K562 (cell line): ENCODE measurements around the gene CPED1. TPM values are rescaled to one million over a fixed set of nuclear protein-coding genes. Genes with fewer than 3 reads are reported as not detected.

Experiments used
- ADNP ChIP-seq: fragments of 200-800 bp; sonication (Bioruptor generic); IDR thresholded peaks from 2 replicates; pipeline ENCODE4 v1.6.1; 2016; ENCODE audit warnings: missing genetic modification characterization, missing compliant biosample characterization
- BRD4 ChIP-seq: fragments of 200-600 bp; sonication (generic); IDR thresholded peaks from 2 replicates; pipeline ENCODE4 v1.6.1; 2017; ENCODE audit warnings: inconsistent platforms
- CHD2 ChIP-seq: IDR thresholded peaks from 2 replicates; pipeline ENCODE4 v1.6.1; 2011; ENCODE audit warnings: low read depth, low read length
- KDM5B ChIP-seq: fragments of 200-600 bp; sonication (generic); IDR thresholded peaks from 2 replicates; pipeline ENCODE4 v1.6.1; 2012; ENCODE audit warnings: low read depth, mild to moderate bottlenecking, moderate library complexity, low read length, control low read depth, inconsistent platforms; ENCODE audit not compliant: insufficient replicate concordance
- KLF16 ChIP-seq: IDR thresholded peaks from 2 replicates; pipeline ENCODE4 v1.6.1; 2016; ENCODE audit warnings: antibody characterized with exemption
- MBD1 ChIP-seq: fragments of 250-450 bp; sonication (Bioruptor Pico); IDR thresholded peaks from 2 replicates; pipeline ENCODE4 v1.8.0; 2022; ENCODE audit warnings: inconsistent platforms
- MED1 ChIP-seq: sonication (generic); formaldehyde crosslinking; IDR thresholded peaks from 2 replicates; pipeline ENCODE4 v1.8.1; 2023; ENCODE audit warnings: missing genetic modification reagents, borderline replicate concordance
- MTA3 ChIP-seq: fragments of 450-650 bp; formaldehyde crosslinking; IDR thresholded peaks from 2 replicates; pipeline ENCODE4 v1.6.1; 2017; ENCODE audit warnings: mild to moderate bottlenecking, borderline replicate concordance
- NCOA6 ChIP-seq: fragments of 450-650 bp; IDR thresholded peaks from 2 replicates; pipeline ENCODE4 v1.6.1; 2017; ENCODE audit warnings: mild to moderate bottlenecking
- NUFIP1 ChIP-seq: fragments of 450-650 bp; IDR thresholded peaks from 2 replicates; pipeline ENCODE4 v1.6.1; 2018; ENCODE audit not compliant: partially characterized antibody
- PCBP1 ChIP-seq: fragments of 200-400 bp; formaldehyde crosslinking; IDR thresholded peaks from 2 replicates; pipeline ENCODE4 v1.6.1; 2018; ENCODE audit warnings: mild to moderate bottlenecking, low read depth, low read length; ENCODE audit not compliant: poor library complexity, severe bottlenecking
- PHF21A ChIP-seq: fragments of 450-650 bp; IDR thresholded peaks from 2 replicates; pipeline ENCODE4 v1.6.1; 2017; ENCODE audit warnings: low read depth, borderline replicate concordance
- RCOR1 ChIP-seq, 2 experiments: IDR thresholded peaks; 2 replicates each; pipeline ENCODE4 v1.6.1; 2012; ENCODE audit warnings: low read depth in 2 of 2, low read length in 2 of 2, borderline replicate concordance in 1 of 2, improper control_type of control experiment in 1 of 2
- SIRT6 ChIP-seq: IDR thresholded peaks from one replicate; pipeline ENCODE4 v1.6.1; 2012; ENCODE audit warnings: low read depth, mild to moderate bottlenecking, control low read depth, inconsistent platforms, low read length, moderate library complexity
- SMAD1 ChIP-seq: fragments of 150-350 bp; IDR thresholded peaks from 2 replicates; pipeline ENCODE4 v1.6.1; 2014; ENCODE audit warnings: low read length, low read depth; ENCODE audit not compliant: partially characterized antibody
- TCF7L2 ChIP-seq: fragments of 150-350 bp; IDR thresholded peaks from 2 replicates; pipeline ENCODE4 v1.6.1; 2016; ENCODE audit warnings: low read depth, mild to moderate bottlenecking, low read length, moderate library complexity
- TEAD4 ChIP-seq, 2 experiments: sonication (generic) in 1 of 2; formaldehyde crosslinking in 1 of 2; IDR thresholded peaks; 2 replicates each; pipeline versions ENCODE4 v1.6.1 to v1.8.0; 2012 to 2022; ENCODE audit warnings: borderline replicate concordance in 1 of 2, inconsistent platforms in 1 of 2, low read length in 1 of 2, mild to moderate bottlenecking in 1 of 2, missing genetic modification reagents in 1 of 2
- ZNF449 ChIP-seq: fragments of 250-450 bp; sonication (Bioruptor Pico); IDR thresholded peaks from 2 replicates; pipeline ENCODE4 v1.8.0; 2022; ENCODE audit warnings: moderate library complexity, mild to moderate bottlenecking, inconsistent platforms
- ZNF592 ChIP-seq: fragments of 450-650 bp; IDR thresholded peaks from 2 replicates; pipeline ENCODE4 v1.6.1; 2017; ENCODE audit warnings: antibody characterized with exemption, mild to moderate bottlenecking
- ZNF76 ChIP-seq: fragments of 250-450 bp; sonication (Bioruptor Pico); IDR thresholded peaks from 2 replicates; pipeline ENCODE4 v1.4.0; 2020; ENCODE audit warnings: mild to moderate bottlenecking, moderate library complexity, borderline replicate concordance
- polyA plus RNA-seq, 8 experiments: library from polyadenylated mRNA; depleted of rRNA in 4 of 8; stranded (reverse) in 5 of 8; unstranded in 3 of 8; fragments of >200 nt; fragmentation: Nextera tagmentation in 2 of 8; fragmentation: Illumina TruSeq in 1 of 8; extraction: Ambion mirVana in 2 of 8; extraction: Trizol in 1 of 8; gene quantifications; 2 replicates each; pipeline versions ENCODE4 v1.2.1 to v1.2.3, GENCODE V29; 2011 to 2014; ENCODE audit warnings: inconsistent platforms in 1 of 8, missing spikeins in 1 of 8
- total RNA-seq, 7 experiments: library from RNA; depleted of rRNA in 6 of 7; stranded (reverse); fragments of >200 nt in 6 of 7; fragmentation: Illumina TruSeq in 2 of 7; extraction: Trizol in 2 of 7; gene quantifications; 2 replicates each; pipeline versions ENCODE4 v1.2.1 to v1.2.3, GENCODE V29; 2011 to 2021; ENCODE audit warnings: low replicate concordance in 1 of 7

The CPED1 gene
- total and polyA plus RNA-seq, 9 of the 15 experiments (the other 6 are each of a cell fraction or from before 2014, with no cell fraction given), result 195 to 393 (median 290) TPM

- no peak for TF ChIP-seq SMAD1
- no peak for TF ChIP-seq CHD2
- no peak for TF ChIP-seq MBD1 (CRISPR knock-in tag)
- no peak for TF ChIP-seq PHF21A
- no peak for TF ChIP-seq KDM5B
- TF ChIP-seq TEAD4 (IDR thresholded peaks at IDR 0.05; ENCODE audit: low read length), result 0 out of 2 replicates have a peak, but pooled peaks have one; percentile 24
- no peak for TF ChIP-seq TEAD4 (CRISPR knock-in tag; IDR thresholded peaks at IDR 0.05; ENCODE audit: borderline replicate concordance)
- no peak for TF ChIP-seq KLF16
- TF ChIP-seq MTA3, result 0 out of 2 replicates have a peak, but pooled peaks have one; percentile 61
- no peak for TF ChIP-seq BRD4
- TF ChIP-seq MED1 (CRISPR knock-in tag), result no peak
- TF ChIP-seq ZNF76 (CRISPR knock-in tag), result no peak
- no peak for TF ChIP-seq TCF7L2
- TF ChIP-seq SIRT6, result no peak
- 0 out of 2 replicates have a peak, but pooled peaks have one; percentile 22 for TF ChIP-seq NCOA6
- TF ChIP-seq RCOR1 (IDR thresholded peaks at IDR 0.05; ENCODE audit: borderline replicate concordance in 1 of 2, low read depth in 2 of 2, low read length in 2 of 2), result no peak
- peak; percentile 79 for TF ChIP-seq ZNF592
- no peak for TF ChIP-seq ADNP (tag)
- TF ChIP-seq ZNF449, result no peak
- TF ChIP-seq NUFIP1, result no peak
- TF ChIP-seq PCBP1, result no peak
Observed at GRCh38 chr7:121078701-121079227, 90.3 kb downstream of the CPED1 start (continued).
